ENCODE data around the gene LY86. TPM values are rescaled to one million over a fixed set of nuclear protein-coding genes. Genes with fewer than 3 reads are reported as not detected.
"Not testable (repeated sequence)": the region's sequence is repeated elsewhere in the genome, so short reads cannot be mapped to it uniquely, and the experiment has no call there.

LY86 gene
- total RNA-seq, 4 donors from 2014 or later: 1.7 TPM; not detected in 3

- Histone ChIP-seq H3K27ac (no peak overlapping the region), H3K9me3 (no peaks in the 10 kb centered on the region), H3K27me3 (no peaks in the 10 kb centered on the region), H3K4me1 (no peaks in the 10 kb centered on the region), H3K4me3 (no peak overlapping the region), H3K36me3 (no peaks in the 10 kb centered on the region)
- DNase-seq (ENCODE audit: low spot score in 2 of 2): no peak
- TF ChIP-seq, protein P1, sequence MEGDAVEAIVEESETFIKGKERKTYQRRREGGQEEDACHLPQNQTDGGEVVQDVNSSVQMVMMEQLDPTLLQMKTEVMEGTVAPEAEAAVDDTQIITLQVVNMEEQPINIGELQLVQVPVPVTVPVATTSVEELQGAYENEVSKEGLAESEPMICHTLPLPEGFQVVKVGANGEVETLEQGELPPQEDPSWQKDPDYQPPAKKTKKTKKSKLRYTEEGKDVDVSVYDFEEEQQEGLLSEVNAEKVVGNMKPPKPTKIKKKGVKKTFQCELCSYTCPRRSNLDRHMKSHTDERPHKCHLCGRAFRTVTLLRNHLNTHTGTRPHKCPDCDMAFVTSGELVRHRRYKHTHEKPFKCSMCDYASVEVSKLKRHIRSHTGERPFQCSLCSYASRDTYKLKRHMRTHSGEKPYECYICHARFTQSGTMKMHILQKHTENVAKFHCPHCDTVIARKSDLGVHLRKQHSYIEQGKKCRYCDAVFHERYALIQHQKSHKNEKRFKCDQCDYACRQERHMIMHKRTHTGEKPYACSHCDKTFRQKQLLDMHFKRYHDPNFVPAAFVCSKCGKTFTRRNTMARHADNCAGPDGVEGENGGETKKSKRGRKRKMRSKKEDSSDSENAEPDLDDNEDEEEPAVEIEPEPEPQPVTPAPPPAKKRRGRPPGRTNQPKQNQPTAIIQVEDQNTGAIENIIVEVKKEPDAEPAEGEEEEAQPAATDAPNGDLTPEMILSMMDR (IDR thresholded peaks at IDR 0.05): no peak
- no peak for TF ChIP-seq EP300 (IDR thresholded peaks at IDR 0.05)
- TF ChIP-seq POLR2AphosphoS5 (IDR thresholded peaks at IDR 0.05): no peak
- no peak for TF ChIP-seq POLR2A (IDR thresholded peaks at IDR 0.05)
- WGBS: 96% methylated on average over 1 of the region's 1 CpG
Observed at GRCh38 chr6:6603317-6603716, 14.8 kb downstream of the LY86 start.

- no peak for DNase-seq (ENCODE audit: low spot score in 2 of 2)
- Histone ChIP-seq H3K36me3 (no peaks in the 10 kb centered on the region), H3K4me1 (no peaks in the 10 kb centered on the region), H3K9me3 (no peaks in the 10 kb centered on the region), H3K27me3 (no peaks in the 10 kb centered on the region), H3K27ac (no peak overlapping the region), H3K4me3 (no peak overlapping the region)
- TF ChIP-seq, protein P1 (IDR thresholded peaks at IDR 0.05): no peak
- no peak for TF ChIP-seq POLR2AphosphoS5 (IDR thresholded peaks at IDR 0.05)
- TF ChIP-seq POLR2A (IDR thresholded peaks at IDR 0.05): no peak
- TF ChIP-seq EP300 (IDR thresholded peaks at IDR 0.05): no peak
Observed at GRCh38 chr6:6604015-6604414, 15.5 kb downstream of the LY86 start.

DNA sequence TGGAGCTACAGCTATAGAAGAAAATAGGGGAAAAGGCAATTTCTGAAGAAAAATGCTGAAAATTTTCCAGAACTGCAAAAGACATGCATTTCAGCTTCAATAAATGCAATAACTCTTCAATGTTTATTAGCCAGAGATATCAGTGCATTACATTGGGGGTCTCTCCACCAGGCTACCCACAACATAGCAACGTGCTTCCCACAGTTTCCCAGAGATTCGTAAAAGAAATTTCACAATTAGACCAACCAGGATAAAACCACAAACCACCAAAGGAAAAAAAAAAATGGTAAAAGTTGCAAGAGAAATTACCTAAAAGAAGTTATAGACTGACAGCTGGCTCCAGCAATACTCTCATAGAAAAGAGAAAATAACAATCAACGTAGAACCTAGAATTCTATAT is 16.0 kb downstream of the LY86 start:
- H3K36me3 ChIP-seq: no peaks in the 10 kb centered on the region
- H3K27me3 ChIP-seq: no peaks in the 10 kb centered on the region
- no peaks in the 10 kb centered on the region for H3K4me1 ChIP-seq
- no peak for DNase-seq (ENCODE audit: low spot score in 2 of 2)
- WGBS: 63% methylated on average over 3 of the region's 3 CpGs
- H3K4me3 ChIP-seq: no peak overlapping the region
- H3K9me3 ChIP-seq: no peaks in the 10 kb centered on the region
- TF ChIP-seq, protein P1 (IDR thresholded peaks at IDR 0.05): no peak
- no peak for TF ChIP-seq POLR2AphosphoS5 (IDR thresholded peaks at IDR 0.05)
- no peak for TF ChIP-seq POLR2A (IDR thresholded peaks at IDR 0.05)
- no peak for TF ChIP-seq EP300 (IDR thresholded peaks at IDR 0.05)
- no peak overlapping the region for H3K27ac ChIP-seq

DNA sequence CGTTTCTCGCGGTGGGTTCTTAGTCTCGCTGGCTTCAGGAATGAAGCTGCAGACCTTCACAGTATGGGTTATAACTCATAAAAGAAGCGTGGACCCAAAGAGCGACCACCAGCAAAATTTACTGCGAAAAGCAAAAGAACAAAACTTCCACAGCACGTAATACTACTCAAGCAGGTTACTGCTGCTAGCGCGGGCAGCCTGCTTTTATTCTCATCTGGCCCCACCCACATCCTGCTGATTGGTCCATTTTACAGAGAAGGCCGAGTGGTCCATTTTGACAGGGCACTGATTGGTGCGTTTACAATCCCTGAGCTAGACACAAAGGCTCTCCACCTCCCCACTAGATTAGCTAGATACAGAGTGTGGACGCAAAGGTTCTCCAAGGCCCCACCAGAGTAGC is 17.4 kb downstream of the LY86 start:
- Histone ChIP-seq H3K4me3 (no peak overlapping the region), H3K4me1 (no peaks in the 10 kb centered on the region), H3K36me3 (no peaks in the 10 kb centered on the region), H3K9me3 (no peaks in the 10 kb centered on the region), H3K27ac (no peak overlapping the region), H3K27me3 (no peaks in the 10 kb centered on the region)
- no peak for DNase-seq (ENCODE audit: low spot score in 2 of 2)
- TF ChIP-seq, protein P1 (IDR thresholded peaks at IDR 0.05): no peak
- TF ChIP-seq POLR2AphosphoS5 (IDR thresholded peaks at IDR 0.05): no peak
- TF ChIP-seq POLR2A (IDR thresholded peaks at IDR 0.05): no peak
- TF ChIP-seq EP300 (IDR thresholded peaks at IDR 0.05): no peak
- WGBS: 89% methylated on average over 13 of the region's 13 CpGs

DNA sequence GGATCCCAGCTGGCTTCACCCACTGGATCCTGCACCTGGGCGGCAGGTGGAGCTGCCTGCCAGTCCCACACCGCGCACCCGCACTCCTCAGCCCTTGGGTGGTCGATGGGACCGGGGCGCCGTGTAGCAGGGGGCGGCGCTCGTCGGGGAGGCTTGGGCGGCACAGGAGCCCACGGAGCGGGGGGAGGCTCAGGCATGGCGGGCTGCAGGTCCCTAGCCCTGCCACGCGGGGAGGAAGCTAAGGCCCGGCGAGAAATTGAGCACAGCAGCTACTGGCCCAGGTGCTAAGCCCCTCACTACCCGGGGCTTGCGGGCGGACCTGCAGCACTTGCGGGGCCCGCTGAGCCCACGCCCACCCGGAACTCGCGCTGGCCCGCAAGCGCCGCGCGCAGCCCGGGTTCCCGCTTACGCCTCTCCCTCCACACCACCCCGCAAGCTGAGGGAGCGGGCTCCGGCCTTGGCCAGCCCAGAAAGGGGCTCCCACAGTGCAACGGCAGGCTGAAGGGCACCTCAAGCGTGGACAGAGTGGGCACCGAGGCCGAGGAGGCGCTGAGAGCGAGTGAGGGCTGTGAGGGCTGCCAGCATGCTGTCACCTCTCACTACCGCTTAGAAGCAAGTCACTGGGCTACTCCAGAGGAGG is 18.0 kb downstream of the LY86 start:
- not testable (repeated sequence) for H3K36me3 ChIP-seq; DNase-seq (ENCODE audit: low spot score in 2 of 2); H3K9me3 ChIP-seq; H3K27me3 ChIP-seq; H3K27ac ChIP-seq; H3K4me3 ChIP-seq; H3K4me1 ChIP-seq
- 94% methylated on average over 28 of the region's 47 CpGs for WGBS

- H3K27ac ChIP-seq: no peak overlapping the region
- TF ChIP-seq POLR2A (IDR thresholded peaks at IDR 0.05) (no peak), POLR2AphosphoS5 (IDR thresholded peaks at IDR 0.05) (no peak), EP300 (IDR thresholded peaks at IDR 0.05) (no peak)
Observed at GRCh38 chr6:6609450-6609849, 20.9 kb downstream of the LY86 start.

More at GRCh38 chr6:6609450-6609849, 20.9 kb downstream of the LY86 start:
- no peak for DNase-seq (ENCODE audit: low spot score in 2 of 2)
- Histone ChIP-seq H3K4me1 (peaks cover 2% of the 10 kb centered on the region), H3K36me3 (no peaks in the 10 kb centered on the region), H3K9me3 (no peaks in the 10 kb centered on the region), H3K4me3 (no peak overlapping the region), H3K27me3 (no peaks in the 10 kb centered on the region)
- 91% methylated on average over 2 of the region's 2 CpGs for WGBS
